Measurements from ENCODE around the gene NAA60. TPM values are rescaled to one million over a fixed set of nuclear protein-coding genes. Genes with fewer than 3 reads are reported as not detected.

The NAA60 gene
- total and polyA plus RNA-seq, 7 donors: 15.0 to 73.5 (median 30.4) TPM

DNA sequence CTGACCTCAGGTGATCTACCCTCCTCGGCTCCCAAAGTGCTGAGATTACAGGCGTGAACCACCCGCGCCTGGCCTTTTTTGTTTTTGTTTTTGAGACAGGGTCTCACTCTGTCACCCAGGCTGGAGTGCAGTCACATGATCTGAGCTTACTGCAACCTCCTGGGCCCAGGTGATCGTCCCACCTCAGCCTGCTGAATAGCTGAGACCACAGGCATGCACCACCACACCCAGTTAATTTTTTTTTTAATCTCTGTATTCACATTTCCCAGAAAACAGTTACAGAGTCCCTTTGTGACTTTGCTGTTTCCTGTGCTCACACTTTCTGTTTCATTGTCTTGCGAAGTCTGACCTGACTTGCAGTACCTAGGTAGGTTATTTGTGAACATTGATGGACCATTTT is 60.0 kb downstream of the NAA60 start:
- DNase-seq: peak; percentile 37
- Histone ChIP-seq H3K4me3 (no peak overlapping the region), H3K36me3 (peaks cover 9 to 42% (median 12%) of the 10 kb centered on the region in 4 donors), H3K27me3 (no peaks in the 10 kb centered on the region), H3K9me3 (no peaks in the 10 kb centered on the region), H3K27ac (no peak overlapping the region), H3K4me1 (peaks cover 0 to 23% (median 17%) of the 10 kb centered on the region in 4 donors)
- no peak for TF ChIP-seq POLR2A (IDR thresholded peaks at IDR 0.05)
- TF ChIP-seq, protein P1, sequence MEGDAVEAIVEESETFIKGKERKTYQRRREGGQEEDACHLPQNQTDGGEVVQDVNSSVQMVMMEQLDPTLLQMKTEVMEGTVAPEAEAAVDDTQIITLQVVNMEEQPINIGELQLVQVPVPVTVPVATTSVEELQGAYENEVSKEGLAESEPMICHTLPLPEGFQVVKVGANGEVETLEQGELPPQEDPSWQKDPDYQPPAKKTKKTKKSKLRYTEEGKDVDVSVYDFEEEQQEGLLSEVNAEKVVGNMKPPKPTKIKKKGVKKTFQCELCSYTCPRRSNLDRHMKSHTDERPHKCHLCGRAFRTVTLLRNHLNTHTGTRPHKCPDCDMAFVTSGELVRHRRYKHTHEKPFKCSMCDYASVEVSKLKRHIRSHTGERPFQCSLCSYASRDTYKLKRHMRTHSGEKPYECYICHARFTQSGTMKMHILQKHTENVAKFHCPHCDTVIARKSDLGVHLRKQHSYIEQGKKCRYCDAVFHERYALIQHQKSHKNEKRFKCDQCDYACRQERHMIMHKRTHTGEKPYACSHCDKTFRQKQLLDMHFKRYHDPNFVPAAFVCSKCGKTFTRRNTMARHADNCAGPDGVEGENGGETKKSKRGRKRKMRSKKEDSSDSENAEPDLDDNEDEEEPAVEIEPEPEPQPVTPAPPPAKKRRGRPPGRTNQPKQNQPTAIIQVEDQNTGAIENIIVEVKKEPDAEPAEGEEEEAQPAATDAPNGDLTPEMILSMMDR (IDR thresholded peaks at IDR 0.05): no peak
- no peak for TF ChIP-seq POLR2AphosphoS5 (IDR thresholded peaks at IDR 0.05)
- no peak for TF ChIP-seq EP300 (IDR thresholded peaks at IDR 0.05)
- 69 to 82% methylated on average over 6 of the region's 6 CpGs for WGBS, 2 donors
- intact Hi-C loops (cut with DNase I): loop anchor here (5.0 kb wide), 1 partner anchor 221 kb away; the partner anchor contains the start of gene ZNF263

DNA sequence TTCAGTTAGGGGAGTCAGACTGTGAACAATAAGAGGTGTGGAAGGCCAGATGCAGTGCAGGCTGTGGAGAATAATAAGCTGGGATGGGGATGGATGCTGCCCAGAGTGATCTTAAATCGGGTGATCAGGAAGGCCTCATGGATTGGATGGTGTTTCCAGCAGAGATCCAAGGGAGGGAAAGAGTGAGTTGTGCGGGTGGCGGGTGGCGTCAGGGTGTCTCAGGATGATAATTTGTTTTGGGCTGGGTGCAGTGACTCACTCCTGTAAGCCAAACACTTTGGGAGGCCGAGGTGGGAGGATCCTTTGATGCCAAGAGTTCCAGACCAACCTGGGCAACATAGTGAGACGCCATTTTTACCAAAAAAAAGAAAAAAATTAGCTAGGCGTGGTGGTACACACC is 65.3 kb downstream of the NAA60 start:
- intact Hi-C loops (cut with DNase I): no loop called here
- no peak overlapping the region for H3K27ac ChIP-seq
- DNase-seq: peak; percentile 27
- peaks cover 16 to 94% (median 40%) of the 10 kb centered on the region in 4 donors for H3K36me3 ChIP-seq
- no peak overlapping the region for H3K4me3 ChIP-seq
- TF ChIP-seq POLR2AphosphoS5 (IDR thresholded peaks at IDR 0.05) (no peak), EP300 (IDR thresholded peaks at IDR 0.05) (no peak), POLR2A (IDR thresholded peaks at IDR 0.05) (no peak)
- TF ChIP-seq, protein P1 (IDR thresholded peaks at IDR 0.05): no peak
- WGBS, 2 donors: 91 to 95% methylated on average over 7 of the region's 7 CpGs
- H3K9me3 ChIP-seq: no peaks in the 10 kb centered on the region
- no peaks in the 10 kb centered on the region for H3K27me3 ChIP-seq
- H3K4me1 ChIP-seq: no peaks in the 10 kb centered on the region

DNA sequence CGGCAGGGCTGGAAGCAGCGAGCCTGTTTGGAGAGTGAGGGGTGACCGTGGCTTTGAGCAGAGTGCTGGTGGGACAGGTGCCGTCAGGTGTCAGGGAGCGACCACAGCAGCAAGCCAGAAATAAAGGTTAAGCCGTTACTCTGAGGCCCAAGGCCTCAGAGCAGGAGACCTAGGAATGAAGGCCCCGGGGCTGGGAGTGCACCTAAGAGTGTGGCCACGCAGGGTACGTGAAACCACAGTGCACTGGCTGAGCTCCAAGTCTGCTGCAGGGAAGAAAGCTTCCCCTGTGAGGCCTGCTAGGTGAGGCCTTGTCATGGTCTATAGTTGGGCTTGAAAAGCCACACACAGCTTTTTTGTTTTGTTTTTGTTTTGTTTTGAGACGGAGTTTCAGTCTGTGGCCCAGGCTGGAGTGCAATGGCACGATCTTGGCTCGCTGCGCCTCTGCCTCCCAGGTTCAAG is 66.0 kb downstream of the NAA60 start:
- Histone ChIP-seq H3K4me3 (no peak overlapping the region), H3K36me3 (peaks cover 24 to 99% (median 48%) of the 10 kb centered on the region in 4 donors), H3K9me3 (no peaks in the 10 kb centered on the region), H3K27me3 (no peaks in the 10 kb centered on the region), H3K27ac (no peak overlapping the region), H3K4me1 (no peaks in the 10 kb centered on the region)
- DNase-seq: peak; percentile 59
- WGBS, 2 donors: 69 to 86% methylated on average over 13 of the region's 13 CpGs
- intact Hi-C loops (cut with DNase I): no loop called here
- TF ChIP-seq EP300 (IDR thresholded peaks at IDR 0.05) (no peak), POLR2AphosphoS5 (IDR thresholded peaks at IDR 0.05) (no peak), POLR2A (IDR thresholded peaks at IDR 0.05) (no peak)
- TF ChIP-seq, protein P1 (IDR thresholded peaks at IDR 0.05): no peak

DNA sequence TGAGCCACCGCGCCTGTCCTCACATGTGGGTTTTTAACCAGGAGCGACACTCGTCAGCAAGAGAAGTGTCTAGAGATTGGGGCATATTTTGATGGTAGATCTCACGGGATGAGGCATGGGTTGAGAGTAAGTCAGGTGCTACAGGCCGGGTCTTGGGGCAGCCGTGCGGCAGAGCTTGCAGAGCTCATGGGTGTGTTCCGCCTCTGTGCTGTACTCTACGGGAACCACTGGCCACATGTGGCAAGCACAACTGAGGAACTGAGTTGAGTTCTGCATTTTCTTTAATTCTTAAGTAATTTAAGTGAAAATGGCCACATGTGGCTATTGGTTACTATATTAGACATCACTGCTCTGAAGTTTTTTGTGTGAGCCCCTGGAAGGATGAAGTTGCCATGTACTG is 66.9 kb downstream of the NAA60 start:
- Histone ChIP-seq H3K27me3 (no peaks in the 10 kb centered on the region), H3K4me3 (no peak overlapping the region), H3K4me1 (no peaks in the 10 kb centered on the region), H3K36me3 (peaks cover 25 to 100% (median 51%) of the 10 kb centered on the region in 4 donors), H3K27ac (no peak overlapping the region), H3K9me3 (no peaks in the 10 kb centered on the region)
- intact Hi-C loops (cut with DNase I): no loop called here
- TF ChIP-seq, protein P1 (IDR thresholded peaks at IDR 0.05): no peak
- TF ChIP-seq EP300 (IDR thresholded peaks at IDR 0.05): no peak
- no peak for TF ChIP-seq POLR2A (IDR thresholded peaks at IDR 0.05)
- TF ChIP-seq POLR2AphosphoS5 (IDR thresholded peaks at IDR 0.05): no peak
- 95 to 97% methylated on average over 10 of the region's 10 CpGs for WGBS, 2 donors
- no peak for DNase-seq
